GM12878 (cell line): Measurements from ENCODE around the gene PRR16. TPM values are rescaled to one million over a fixed set of nuclear protein-coding genes. Genes with fewer than 3 reads are reported as not detected.

Source experiments
- ATAC-seq: fragments of 200-7000 bp; cut with Tn5 transposase; 3 replicates; pipeline ENCODE4 v1.9.1; 2020; ENCODE audit warnings: mild to moderate bottlenecking, moderate library complexity
- BruUV-seq: library from RNA; stranded (reverse); fragments of 400-500 nt; replicated peaks from 2 replicates; lab custom pipeline; 2021; lab: Mats Ljungman, UMichigan
- CTCF ChIA-PET: fragments of 300-600 bp; sonication (Branson Sonifier 250); formaldehyde crosslinking; extraction: SDS; loops from one replicate; lab custom pipeline; 2021; ENCODE audit warnings: inconsistent platforms; lab: Yijun Ruan, JAX
- POLR2A ChIA-PET: fragments of 350-600 bp; formaldehyde crosslinking; extraction: SDS; loops from one replicate; lab custom pipeline; 2021; ENCODE audit warnings: inconsistent platforms; lab: Charles Lee
- RAD21 ChIA-PET: fragments of 300-600 bp; sonication (Branson Sonifier 250); formaldehyde crosslinking; loops from one replicate; lab custom pipeline; 2023; ENCODE audit warnings: antibody characterized with exemption; ENCODE audit not compliant: unreplicated experiment; lab: Charles Lee
- SMC1A ChIA-PET: fragments of 300-600 bp; sonication (Branson Sonifier 250); formaldehyde crosslinking; loops from one replicate; lab custom pipeline; 2023; ENCODE audit not compliant: unreplicated experiment, uncharacterized antibody; lab: Charles Lee
- DNase-seq: peaks from one replicate; pipeline ENCODE4 v3.0.0-alpha.2; 2011; ENCODE audit warnings: low read depth, low spot score
- FAIRE-seq: peaks from 3 replicates; lab custom pipeline; 2011; peaks lifted over from hg19 to GRCh38; lab: Jason Lieb, UNC
- H2AFZ ChIP-seq: 2 replicates; pipeline ENCODE4 v1.6.0; 2011; ENCODE audit warnings: low read depth, low read length, control low read depth; ENCODE audit not compliant: control insufficient read depth
- H3K27ac ChIP-seq: 2 replicates; pipeline ENCODE4 v1.5.1; 2011; ENCODE audit warnings: control low read depth; ENCODE audit not compliant: control insufficient read depth, insufficient read depth
- H3K27me3 ChIP-seq, 2 experiments: replicated peaks in 1 of 2; 2 replicates each; pipeline versions ENCODE4 v1.6.0 to v1.6.1; 2011; ENCODE audit warnings: low read length in 1 of 2; ENCODE audit not compliant: control insufficient read depth in 2 of 2, insufficient read depth in 2 of 2
- H3K36me3 ChIP-seq, 2 experiments: 2 replicates each; pipeline ENCODE4 v1.5.1; 2011; ENCODE audit warnings: low read length in 1 of 2; ENCODE audit not compliant: control insufficient read depth in 2 of 2, insufficient read depth in 2 of 2
- H3K4me1 ChIP-seq: 2 replicates; pipeline ENCODE4 v1.6.1; 2011; ENCODE audit warnings: mild to moderate bottlenecking, low read length, moderate library complexity, mixed read lengths; ENCODE audit not compliant: control insufficient read depth, insufficient read depth
- H3K4me2 ChIP-seq: 2 replicates; pipeline ENCODE4 v1.6.0; 2011; ENCODE audit warnings: control low read depth; ENCODE audit not compliant: control insufficient read depth, insufficient read depth
- H3K4me3 ChIP-seq: fragments of 200-600 bp; sonication (generic); 2 replicates; pipeline ENCODE4 v1.5.1; 2016
- H3K79me2 ChIP-seq: 2 replicates; pipeline ENCODE4 v1.6.0; 2011; ENCODE audit warnings: low read length; ENCODE audit not compliant: control insufficient read depth, insufficient read depth
- H3K9ac ChIP-seq: 2 replicates; pipeline ENCODE4 v1.8.0; 2011; ENCODE audit warnings: low read length, control low read depth, mixed read lengths; ENCODE audit not compliant: control insufficient read depth, insufficient read depth
- H3K9me3 ChIP-seq: replicated peaks from 3 replicates; pipeline ENCODE4 v1.5.1; 2011; ENCODE audit warnings: mild to moderate bottlenecking, low read length; ENCODE audit not compliant: control insufficient read depth, insufficient read depth
- H4K20me1 ChIP-seq: 2 replicates; pipeline ENCODE4 v1.6.0; 2011; ENCODE audit not compliant: control insufficient read depth, insufficient read depth
- KLF5 ChIP-seq: fragments of 450-650 bp; IDR thresholded peaks from 2 replicates; pipeline ENCODE4 v1.6.1; 2014; ENCODE audit warnings: mild to moderate bottlenecking; ENCODE audit not compliant: partially characterized antibody
- RAD21 ChIP-seq: IDR thresholded peaks from 2 replicates; pipeline ENCODE4 v1.6.1; 2011; ENCODE audit warnings: mild to moderate bottlenecking, low read depth, low read length, moderate library complexity; ENCODE audit not compliant: insufficient read depth
- SMC3 ChIP-seq: IDR thresholded peaks from 2 replicates; pipeline ENCODE4 v1.6.1; 2011; ENCODE audit warnings: low read length, improper control_type of control experiment, borderline replicate concordance
- WGBS: methylation state at CpG from one replicate; pipeline ENCODE4 v1.1.6; 2016; ENCODE audit warnings: low lambda C conversion rate; ENCODE audit not compliant: insufficient replicate concordance, insufficient coverage; ENCODE audit errors: missing lambda C conversion rate; 5-methylcytosine and 5-hydroxymethylcytosine counted together
- in situ Hi-C: fragments of 300-500 bp; cut with MboI; formaldehyde crosslinking; loops from 9 replicates; pipeline ENCODE4 v1.14.3; 2018; ENCODE audit warnings: mixed read lengths
- intact Hi-C: fragments of 100-400 bp; cut with micrococcal nuclease; formaldehyde crosslinking; loops from one replicate; pipeline ENCODE4 v1.14.2; 2022; ENCODE audit not compliant: unreplicated experiment
- polyA plus RNA-seq, 11 experiments: library from polyadenylated mRNA; depleted of rRNA in 4 of 11; unstranded in 6 of 11; stranded (reverse) in 5 of 11; fragments of >200 nt; fragmentation: Nextera tagmentation in 4 of 11; fragmentation: Illumina TruSeq in 1 of 11; extraction: Ambion mirVana in 4 of 11; extraction: Trizol in 1 of 11; gene quantifications; 1 replicate in 1 of 11; 2 replicates in 10 of 11; pipeline versions ENCODE4 v1.2.1 to v1.2.3, GENCODE V29; 2011 to 2016; ENCODE audit warnings: inconsistent platforms in 2 of 11, missing spikeins in 2 of 11, low read depth in 1 of 11
- total RNA-seq, 4 experiments: library from RNA; depleted of rRNA in 3 of 4; stranded (reverse); fragments of >200 nt in 3 of 4; fragmentation: Illumina TruSeq in 1 of 4; extraction: Trizol in 1 of 4; gene quantifications; 2 replicates each; pipeline versions ENCODE4 v1.2.1 to v1.2.3, GENCODE V29; 2013 to 2021
- TF ChIP-seq, protein P1 (sequence below), 3 experiments: IDR thresholded peaks in 2 of 3; conservative IDR thresholded peaks in 1 of 3; 2 replicates each; pipeline ENCODE4 v1.5.1; 2011; ENCODE audit warnings: low read depth in 3 of 3, low read length in 3 of 3, mild to moderate bottlenecking in 3 of 3, control low read depth in 2 of 3, moderate library complexity in 2 of 3, inconsistent platforms in 1 of 3, mixed read lengths in 1 of 3; ENCODE audit not compliant: control insufficient read depth in 2 of 3, insufficient read depth in 1 of 3; ENCODE audit errors: extremely low read depth in 1 of 3

PRR16 gene
- total and polyA plus RNA-seq, 10 of the 15 experiments (the other 5 are each of a cell fraction or from before 2014, with no cell fraction given) = not detected

DNA sequence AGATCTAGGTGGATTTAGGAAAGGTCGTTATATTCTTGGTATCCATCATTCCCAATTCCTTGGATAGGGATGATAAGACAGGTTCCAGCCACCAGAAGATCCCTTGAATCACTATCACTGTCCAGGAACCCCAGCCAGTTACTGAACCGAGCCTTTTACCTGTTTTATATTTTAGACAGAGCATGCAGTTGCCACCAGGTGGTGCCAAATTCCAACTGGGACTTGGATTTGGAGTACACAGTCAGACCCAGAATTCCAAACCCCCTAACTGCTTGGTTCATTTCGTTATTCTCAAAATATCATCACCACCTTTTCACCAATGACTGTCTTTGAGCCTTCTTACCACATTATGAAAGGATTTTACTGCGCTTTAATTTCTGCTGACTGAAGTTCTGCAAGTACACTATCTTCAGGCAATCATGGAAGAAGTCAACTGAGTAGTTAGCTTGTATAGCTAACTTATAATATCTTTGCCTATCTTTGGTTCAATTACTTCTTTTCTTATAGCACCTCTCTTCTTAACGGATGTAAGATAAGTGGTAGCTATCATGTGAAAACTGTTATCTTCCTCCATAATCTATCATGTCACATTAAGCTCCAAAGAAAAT, 191.8 kb downstream of the PRR16 start:
- Histone ChIP-seq H3K4me3 (no peak overlapping the region), H3K4me2 (no peak overlapping the region), H3K9ac (no peak overlapping the region), H3K79me2 (no peaks in the 10 kb centered on the region), H3K9me3 (no peaks in the 10 kb centered on the region), H4K20me1 (no peaks in the 10 kb centered on the region), H2AFZ (no peak overlapping the region), H3K36me3 (no peaks in the 10 kb centered on the region), H3K27ac (no peak overlapping the region), H3K4me1 (no peaks in the 10 kb centered on the region), H3K27me3 (no peaks in the 10 kb centered on the region)
- BruUV-seq = no TSS peak
- ChIA-PET RAD21 (interaction anchor here (1.5 kb wide), 1 partner anchor 1291 kb away, joined by 4 read pairs; no protein-coding TSS in a partner anchor), CTCF (interaction anchor here (0.7 to 1.6 kb wide), 6 partner anchors 8 to 1294 kb away, joined by 3 to 14 read pairs (median 4); no protein-coding TSS in a partner anchor), POLR2A (no interaction called here), SMC1A (interaction anchor here (1.1 to 2.4 kb wide), 3 partner anchors 8 to 1295 kb away, joined by 3 to 8 read pairs (median 3); no protein-coding TSS in a partner anchor)
- 34% methylated on average over 5 of the region's 5 CpGs for WGBS
- TF ChIP-seq SMC3 = peak; percentile 50; the same call in 1 of the 2 replicates
- TF ChIP-seq KLF5 = no peak
- peak; percentile 43 for TF ChIP-seq RAD21
- TF ChIP-seq, protein P1, sequence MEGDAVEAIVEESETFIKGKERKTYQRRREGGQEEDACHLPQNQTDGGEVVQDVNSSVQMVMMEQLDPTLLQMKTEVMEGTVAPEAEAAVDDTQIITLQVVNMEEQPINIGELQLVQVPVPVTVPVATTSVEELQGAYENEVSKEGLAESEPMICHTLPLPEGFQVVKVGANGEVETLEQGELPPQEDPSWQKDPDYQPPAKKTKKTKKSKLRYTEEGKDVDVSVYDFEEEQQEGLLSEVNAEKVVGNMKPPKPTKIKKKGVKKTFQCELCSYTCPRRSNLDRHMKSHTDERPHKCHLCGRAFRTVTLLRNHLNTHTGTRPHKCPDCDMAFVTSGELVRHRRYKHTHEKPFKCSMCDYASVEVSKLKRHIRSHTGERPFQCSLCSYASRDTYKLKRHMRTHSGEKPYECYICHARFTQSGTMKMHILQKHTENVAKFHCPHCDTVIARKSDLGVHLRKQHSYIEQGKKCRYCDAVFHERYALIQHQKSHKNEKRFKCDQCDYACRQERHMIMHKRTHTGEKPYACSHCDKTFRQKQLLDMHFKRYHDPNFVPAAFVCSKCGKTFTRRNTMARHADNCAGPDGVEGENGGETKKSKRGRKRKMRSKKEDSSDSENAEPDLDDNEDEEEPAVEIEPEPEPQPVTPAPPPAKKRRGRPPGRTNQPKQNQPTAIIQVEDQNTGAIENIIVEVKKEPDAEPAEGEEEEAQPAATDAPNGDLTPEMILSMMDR (IDR thresholded peaks at IDR 0.05 in 2 of 3, conservative IDR thresholded peaks at IDR 0.05 in 1 of 3; ENCODE audit: control insufficient read depth in 2 of 3, extremely low read depth in 1 of 3, insufficient read depth in 1 of 3, low read depth in 3 of 3, low read length in 3 of 3) = peak; percentile 38 to 50 (median 46); a peak in 5 of 6 replicates
- intact Hi-C loops (loop anchor here (2.0 kb wide), 1 partner anchor 1295 kb away; no protein-coding TSS in a partner anchor), in situ Hi-C loops (no loop called here)
- no peak for FAIRE-seq
- peak; percentile 64; the same call in 2 of the 3 replicates for ATAC-seq
- no peak for DNase-seq
